RPMI8226 (cell line): ENCODE results near the gene SETBP1.

Experiments used
- DNase-seq: peaks from one replicate; pipeline ENCODE4 v3.0.0-alpha.2; 2015

The SETBP1 gene

DNA sequence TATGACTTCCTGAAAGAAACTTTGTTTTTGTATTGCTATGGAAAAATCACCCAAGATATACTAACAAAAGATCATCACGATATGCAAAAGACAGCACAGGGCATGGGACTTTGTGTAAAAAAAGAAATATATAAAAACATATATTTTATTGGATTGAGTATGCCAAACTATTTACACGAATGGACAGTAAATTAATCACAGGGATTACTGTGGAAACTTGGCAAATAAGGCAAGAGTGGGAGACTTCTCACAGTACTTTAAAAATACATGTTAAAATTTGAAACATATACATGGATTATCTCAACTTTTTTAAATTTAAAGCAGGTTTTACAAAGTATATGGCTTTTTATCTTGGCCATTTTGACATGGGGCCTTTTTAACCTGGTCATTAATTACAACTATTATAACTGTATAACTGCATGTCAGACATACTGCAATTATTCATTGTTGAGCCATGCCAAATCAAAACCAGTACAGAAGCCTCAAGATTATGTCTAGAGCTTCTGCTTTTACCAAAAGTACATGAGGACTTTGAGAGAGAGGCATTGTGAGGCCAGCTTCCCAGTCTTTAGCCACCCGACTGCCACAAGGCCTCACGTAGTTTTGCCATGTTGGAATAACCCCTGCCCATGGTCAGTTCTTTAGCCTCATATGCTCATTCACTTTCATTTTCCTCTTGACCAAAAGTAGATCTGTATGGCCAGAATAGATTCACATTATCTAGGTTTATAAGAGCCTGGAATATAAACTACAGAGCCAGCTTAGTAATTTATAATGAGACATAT, 419.8 kb downstream of the SETBP1 start:
- no peak for DNase-seq

DNA sequence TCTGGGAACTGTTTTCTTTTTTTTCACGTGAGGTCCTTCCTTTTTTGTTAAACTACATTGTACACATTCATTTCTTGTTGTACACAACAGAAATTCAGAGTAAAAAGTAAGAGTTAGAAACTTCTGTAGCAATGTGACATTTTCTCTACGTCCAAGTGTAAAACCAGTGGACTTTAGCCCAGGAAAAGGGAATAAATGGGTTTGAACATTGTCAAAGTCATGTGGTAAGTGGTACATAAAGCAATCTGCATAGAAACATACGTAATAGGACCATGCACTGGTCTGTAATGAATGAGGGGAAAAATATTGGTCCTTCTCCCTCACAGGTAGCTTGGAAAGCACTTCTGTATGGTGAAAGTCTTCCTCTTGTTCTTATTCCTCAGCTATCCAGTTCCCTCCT, 421.4 kb downstream of the SETBP1 start:
- no peak for DNase-seq

DNA sequence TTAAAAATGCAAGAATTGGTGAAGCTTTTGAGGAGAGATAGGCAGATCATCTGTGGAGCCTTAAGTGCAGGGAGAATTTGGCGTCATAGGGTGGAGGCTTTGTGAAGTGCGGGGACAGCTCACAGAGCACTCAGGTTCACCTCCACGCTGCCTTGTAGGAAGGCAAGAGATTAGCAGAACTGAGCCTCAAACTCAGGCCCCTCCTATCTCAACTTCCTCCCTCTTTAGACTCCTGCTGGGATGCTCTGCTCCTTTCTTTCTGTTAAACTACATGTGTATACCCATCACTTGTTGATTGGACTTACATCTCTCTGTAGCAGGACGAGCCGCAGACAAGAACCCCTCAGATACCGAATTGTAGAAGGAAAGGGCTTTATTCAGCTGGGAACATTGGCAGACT, 422.2 kb downstream of the SETBP1 start:
- DNase-seq: no peak

DNA sequence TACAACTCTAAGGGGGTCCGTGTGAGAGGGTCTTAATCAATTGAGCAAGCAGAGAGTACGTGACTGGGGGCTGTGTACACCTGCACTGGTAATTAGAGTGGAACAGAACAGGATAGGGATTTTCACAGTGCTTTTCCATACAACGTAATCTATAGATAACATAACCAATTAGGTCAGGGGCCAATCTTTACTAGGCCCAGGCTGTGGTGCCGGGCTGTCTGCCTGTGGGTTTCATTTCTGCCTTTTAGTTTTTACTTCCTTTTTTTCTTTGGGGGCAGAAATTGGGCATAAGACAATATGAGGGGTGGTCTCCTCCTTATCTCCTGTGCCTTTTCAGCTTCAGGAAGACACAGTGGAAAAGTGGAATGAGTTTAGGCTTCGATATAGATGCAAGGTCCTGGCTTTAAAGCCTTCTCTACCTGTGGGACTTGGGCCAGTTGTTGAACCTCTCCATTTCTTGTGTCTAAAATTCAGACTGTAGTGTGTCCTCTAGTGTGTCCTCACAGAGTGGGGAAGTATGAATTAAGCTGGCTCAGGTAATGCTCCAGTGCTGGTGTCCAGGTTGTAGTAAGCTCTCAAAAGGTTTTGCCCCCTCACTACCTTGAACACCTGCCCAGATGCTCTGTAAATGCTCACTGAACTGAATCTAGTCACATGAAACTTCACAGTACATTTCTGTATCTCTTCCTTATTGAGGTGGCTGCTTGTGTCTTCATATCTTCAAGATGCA, 422.8 kb downstream of the SETBP1 start:
- DNase-seq: peak; percentile 37

DNA sequence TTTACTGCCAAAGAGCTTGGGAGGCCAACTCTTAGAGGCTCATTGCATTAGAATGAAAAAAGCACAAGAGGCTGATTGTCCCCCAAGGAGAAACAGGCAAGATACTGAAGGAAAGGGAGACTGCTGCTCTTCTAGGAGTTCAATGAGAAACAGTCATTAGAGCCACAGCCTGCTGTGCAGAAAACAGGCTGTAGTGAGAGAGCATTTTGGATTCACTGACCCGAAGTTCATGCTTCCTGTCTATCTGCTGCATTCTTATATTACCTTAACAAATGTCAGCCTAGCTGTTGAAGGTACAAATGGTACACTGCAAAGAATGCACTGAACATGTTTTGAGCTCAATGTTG, 423.3 kb downstream of the SETBP1 start:
- no peak for DNase-seq

DNA sequence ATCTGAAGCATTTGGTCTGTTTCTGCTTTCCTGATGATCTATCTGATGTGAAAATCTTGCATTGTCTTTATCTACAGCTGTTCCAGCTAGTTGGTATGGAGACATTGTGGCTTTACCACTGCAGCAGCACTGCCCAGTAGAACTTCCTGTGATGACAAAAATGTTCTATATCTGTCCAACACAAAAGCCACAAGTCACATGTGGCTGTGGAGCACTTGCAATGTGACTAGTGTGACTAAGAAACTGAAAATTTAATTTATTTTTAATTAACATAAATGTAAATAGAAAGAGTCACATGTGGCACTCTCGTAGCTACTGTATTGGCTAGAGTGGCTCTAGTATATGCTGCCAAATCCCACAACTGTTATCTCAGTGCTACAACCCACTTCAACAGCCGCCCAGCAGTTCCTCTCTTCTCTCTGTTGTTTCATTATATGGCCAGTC, 425.7 kb downstream of the SETBP1 start:
- DNase-seq: peak; percentile 54

DNA sequence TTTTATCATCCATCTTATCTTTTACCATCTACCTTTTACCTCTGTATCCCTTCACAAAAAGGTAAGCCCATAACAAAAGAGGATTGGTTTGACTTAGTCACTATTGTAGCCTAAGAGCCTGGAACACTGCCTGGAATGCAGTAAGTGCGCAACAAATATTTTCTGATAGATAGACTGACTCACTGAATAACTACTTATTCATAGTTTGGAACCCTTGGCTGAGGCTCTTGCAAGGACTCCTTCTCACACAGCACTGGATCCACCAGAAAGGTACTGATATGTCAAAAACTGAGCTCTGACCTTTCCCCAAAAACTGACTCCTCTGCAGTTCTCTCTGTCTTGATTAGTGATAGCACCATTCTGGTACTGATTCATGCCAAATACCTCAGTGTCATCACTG, 426.7 kb downstream of the SETBP1 start:
- no peak for DNase-seq

DNA sequence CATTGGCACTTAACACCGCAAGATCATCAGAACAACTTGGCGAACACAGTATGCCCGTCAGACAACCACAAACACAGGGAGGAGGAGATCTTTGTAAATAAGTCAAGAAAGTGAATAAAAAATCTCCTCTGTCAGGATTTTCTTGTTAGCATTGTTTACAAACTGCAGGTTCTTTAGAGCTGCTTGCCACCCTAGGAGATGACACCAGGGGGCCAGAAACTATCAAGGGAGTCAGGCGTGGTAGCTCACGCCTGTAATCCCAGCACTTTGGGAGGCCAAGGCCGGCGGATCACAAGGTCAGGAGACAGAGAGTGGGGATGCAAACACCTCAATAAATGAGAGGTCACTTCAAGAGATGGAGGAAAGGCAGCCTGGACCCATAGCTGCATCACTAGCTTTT, 428.1 kb downstream of the SETBP1 start:
- DNase-seq: no peak

DNA sequence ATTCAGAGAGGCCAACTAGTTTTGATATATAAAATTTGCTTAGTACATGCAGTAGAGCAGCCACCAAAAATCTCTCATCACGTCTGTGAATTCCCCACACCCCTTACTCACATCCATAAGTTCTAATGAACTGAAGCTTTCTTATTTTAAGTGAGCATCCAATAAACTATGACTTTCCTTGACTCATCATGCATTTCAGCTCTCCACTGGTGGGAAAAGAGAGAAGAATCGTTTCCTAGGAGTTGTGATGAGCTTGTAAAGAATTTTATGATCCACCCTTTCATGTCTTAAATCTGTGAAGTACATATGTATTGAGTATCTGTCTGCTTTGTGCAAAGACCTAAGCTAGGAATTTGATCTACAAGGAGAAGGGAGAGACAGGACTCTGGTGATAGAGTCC, 428.6 kb downstream of the SETBP1 start:
- no peak for DNase-seq

DNA sequence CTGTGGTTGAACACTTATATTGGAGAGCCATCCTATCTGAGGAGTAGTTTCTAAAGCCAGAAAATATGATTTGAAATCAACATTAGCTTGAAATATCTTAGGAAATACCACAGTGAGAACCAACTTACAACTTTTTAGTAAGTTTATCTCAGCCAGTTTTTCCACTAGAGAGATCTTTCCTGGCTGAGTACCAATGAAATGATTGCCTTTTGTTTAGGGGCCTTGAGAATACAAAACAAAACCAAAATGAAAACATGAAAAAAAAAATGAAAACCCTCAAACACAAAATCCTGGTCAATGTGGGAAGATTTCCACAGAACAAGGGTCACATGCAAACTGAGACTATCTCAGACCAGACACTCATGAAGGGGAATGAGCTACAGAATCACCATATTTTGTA, 429.0 kb downstream of the SETBP1 start:
- no peak for DNase-seq

DNA sequence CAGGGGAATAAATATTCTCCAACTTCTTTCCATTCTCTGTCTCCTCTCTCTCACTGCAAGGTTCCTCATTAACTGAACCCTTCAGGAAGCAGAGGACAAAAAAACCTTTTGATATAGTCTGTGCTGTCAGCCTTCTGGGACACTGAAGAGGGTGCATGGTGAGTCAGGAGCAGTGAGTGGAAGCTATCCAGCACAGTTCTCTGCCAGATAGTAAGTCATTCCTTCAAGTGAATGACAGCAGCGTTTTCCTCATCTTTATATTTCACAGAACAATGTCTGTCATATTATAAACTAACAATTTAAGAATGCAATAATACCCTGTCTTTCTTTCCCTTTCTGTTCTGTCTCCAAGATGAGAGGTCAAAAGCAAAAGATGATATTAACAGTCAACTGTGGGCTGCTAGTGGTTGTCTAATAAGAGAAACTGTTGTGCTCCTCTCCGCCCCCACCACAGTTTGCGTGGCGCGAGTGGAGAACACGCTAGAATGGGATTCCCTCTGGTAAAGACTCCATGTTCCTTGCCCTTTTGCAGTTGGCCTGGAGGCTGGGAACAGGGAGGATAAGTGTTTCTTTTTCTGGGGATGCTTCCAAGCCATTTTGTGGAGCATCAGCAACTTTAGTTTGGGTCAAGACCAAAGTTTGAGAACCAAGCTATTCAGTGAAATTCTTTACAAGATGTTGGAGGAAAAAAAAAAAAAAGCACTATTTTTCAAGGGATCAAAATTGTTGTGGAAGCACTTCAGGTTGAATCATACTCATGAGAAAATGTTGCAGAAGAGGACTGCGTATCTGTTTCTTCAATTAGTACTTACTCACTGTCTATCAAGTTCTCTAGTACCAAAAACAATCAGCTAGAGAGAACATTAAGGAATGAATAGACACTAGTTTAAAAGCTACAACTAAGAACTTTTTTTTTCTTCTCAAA, 430.2 kb downstream of the SETBP1 start:
- no peak for DNase-seq

DNA sequence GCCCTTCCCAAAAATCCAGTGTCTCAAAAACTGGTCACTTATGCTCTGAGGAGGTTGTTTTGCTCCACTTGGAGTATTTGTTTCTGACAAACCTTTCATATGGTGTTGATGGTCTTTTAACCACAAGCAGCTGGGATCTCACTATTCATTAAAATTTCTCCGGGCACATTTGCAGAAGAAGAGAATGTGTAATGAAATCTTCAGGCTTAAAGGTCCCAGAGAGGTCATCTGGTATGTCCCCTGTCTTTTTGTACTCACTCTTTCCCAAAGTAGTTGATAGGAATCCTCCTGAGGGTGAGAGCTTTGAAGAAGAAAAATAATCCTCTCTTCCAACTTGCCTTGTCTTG, 430.8 kb downstream of the SETBP1 start:
- no peak for DNase-seq

DNA sequence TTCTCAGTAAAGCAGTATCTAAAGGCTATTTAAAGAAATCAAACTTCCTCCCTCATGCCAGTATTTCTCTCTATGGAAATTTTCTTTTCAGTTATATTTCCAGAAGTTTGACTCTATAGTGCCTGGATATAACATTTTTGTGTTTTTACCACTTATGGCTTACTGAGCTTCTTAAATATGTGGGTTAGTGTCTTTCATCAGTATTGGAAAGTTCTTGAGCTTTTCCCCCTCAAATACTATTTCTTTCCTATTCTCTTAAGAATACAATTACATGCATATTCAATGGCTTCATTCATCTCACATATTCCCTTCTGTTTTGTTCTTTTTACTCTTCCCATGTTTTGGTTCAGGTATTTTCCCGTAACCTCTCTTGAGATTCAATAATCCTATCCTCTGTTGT, 432.0 kb downstream of the SETBP1 start:
- DNase-seq: no peak

DNA sequence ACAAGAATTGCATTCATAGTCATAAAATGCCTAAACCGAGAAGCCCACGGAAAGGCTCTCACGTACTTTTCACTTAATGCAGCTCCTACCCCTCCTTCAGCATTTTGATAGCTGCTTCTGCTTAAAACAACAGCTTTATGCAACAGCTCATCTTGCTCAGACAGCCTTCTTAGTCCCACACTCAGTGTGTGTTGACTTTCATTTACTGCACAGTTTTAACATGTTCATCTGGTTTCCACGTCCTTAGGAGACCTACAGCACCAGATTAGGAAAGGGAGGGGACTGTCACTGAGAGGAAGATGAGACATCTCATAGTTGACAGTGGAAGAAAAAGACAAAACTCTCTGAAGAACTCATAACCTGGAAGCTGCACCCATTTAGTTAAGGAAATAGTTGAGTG, 435.4 kb downstream of the SETBP1 start:
- DNase-seq: no peak
